Fibroblast of skin of scalp (primary cell): ENCODE data around the gene KCNH6.
A peak's percentile ranks its signal among the peaks of the same experiment; 100 is the strongest.

ENCODE experiments used
- DNase-seq: peaks from one replicate; pipeline ENCODE4 v3.0.0-alpha.2; 2013

The KCNH6 gene

GRCh38 chr17:63486317-63487013 is 36.7 kb upstream of the KCNH6 start:
- no peak for DNase-seq

DNA sequence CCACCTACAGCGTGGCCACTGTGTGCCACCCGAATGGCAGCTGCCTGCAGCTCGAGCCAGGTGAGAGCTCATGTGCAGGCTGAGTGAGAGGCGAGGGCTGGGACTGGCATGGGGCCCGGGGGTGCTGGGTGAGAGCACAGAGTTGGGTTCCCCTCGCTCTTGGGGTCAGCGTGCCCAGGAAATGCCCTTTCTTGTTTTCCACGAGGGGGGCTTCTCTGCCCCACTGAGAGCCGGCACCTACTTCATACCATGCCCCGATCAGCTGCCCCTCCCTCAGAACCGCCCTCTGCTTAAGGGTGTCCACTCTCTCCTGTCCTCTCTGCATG is 36.2 kb upstream of the KCNH6 start:
- no peak for DNase-seq

GRCh38 chr17:63488851-63489250 is 34.3 kb upstream of the KCNH6 start:
- no peak for DNase-seq

GRCh38 chr17:63489291-63489690 is 33.9 kb upstream of the KCNH6 start:
- no peak for DNase-seq

- DNase-seq = no peak
Observed at GRCh38 chr17:63490329-63490728, 32.8 kb upstream of the KCNH6 start.

DNA sequence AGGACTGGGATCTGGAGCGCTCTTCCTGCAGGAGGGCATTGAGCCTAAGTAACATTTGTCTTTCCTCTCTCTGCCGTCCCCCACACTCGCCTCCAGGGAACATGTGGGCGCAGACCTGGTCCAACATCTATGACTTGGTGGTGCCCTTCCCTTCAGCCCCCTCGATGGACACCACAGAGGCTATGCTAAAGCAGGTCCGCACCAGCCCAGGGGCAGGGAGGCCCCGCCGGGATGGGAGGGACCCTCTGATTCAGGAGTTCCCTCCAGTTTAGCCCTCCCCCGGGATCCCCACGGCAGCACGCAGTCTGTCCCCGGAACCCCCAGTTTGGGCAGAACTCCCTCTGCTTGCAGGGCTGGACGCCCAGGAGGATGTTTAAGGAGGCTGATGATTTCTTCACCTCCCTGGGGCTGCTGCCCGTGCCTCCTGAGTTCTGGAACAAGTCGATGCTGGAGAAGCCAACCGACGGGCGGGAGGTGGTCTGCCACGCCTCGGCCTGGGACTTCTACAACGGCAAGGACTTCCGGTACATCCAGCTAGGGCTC is 32.2 kb upstream of the KCNH6 start:
- no peak for DNase-seq

GRCh38 chr17:63491413-63491812 is 31.7 kb upstream of the KCNH6 start:
- DNase-seq = no peak

DNA sequence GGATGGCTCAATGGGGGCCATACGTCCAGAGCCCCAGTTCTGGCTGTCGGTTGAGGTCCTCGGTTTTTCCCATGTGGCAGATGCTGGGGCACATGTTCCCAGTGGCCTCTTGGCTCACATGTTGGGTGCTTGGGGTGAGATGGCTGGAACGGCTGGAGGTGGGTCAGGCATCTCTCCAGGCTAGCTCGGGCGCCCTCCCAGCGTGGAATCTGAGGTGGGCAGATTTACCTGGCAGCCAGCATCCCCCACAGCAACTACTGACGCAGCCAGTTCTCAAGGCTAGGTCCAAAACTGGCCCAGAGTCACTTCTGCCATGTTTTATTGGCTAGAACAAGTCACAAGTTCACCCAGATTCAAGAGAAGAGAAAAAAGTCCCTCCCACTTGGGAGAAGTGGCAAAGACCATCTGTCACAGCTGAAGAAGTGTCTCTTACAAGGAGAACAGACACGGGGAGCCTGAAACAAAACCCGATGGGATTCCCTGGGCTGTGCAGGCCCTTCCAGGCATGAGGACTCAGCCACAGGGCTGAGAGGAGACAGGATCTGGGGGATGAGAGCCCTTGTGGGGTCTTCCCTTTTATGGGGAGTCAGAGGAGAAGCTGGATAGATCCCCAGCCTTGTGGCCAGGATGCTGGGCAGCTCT is 31.1 kb upstream of the KCNH6 start:
- DNase-seq = no peak

DNA sequence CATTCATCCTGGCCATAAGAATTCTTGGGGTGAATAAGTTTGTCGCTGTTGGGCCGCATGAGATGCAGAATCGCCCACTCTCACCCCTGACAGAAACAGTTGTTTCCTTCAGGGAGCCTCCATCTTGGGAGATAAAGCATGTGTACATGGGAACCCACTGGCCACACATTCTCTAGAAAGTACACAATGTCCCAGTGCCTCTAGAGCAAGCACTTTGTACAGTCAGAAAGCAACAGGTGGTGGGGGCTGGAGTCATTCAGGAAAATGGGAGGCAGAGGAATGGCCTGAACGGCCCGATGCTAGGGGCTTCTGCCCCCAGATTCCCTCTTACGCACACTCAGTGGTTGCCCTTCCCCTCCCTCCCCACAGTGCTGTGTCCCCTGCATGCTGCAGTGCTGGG is 30.2 kb upstream of the KCNH6 start:
- no peak for DNase-seq

- DNase-seq = no peak
Observed at GRCh38 chr17:63493411-63493810, 29.7 kb upstream of the KCNH6 start.

GRCh38 chr17:63494300-63494928 is 28.7 kb upstream of the KCNH6 start:
- DNase-seq = no peak

DNA sequence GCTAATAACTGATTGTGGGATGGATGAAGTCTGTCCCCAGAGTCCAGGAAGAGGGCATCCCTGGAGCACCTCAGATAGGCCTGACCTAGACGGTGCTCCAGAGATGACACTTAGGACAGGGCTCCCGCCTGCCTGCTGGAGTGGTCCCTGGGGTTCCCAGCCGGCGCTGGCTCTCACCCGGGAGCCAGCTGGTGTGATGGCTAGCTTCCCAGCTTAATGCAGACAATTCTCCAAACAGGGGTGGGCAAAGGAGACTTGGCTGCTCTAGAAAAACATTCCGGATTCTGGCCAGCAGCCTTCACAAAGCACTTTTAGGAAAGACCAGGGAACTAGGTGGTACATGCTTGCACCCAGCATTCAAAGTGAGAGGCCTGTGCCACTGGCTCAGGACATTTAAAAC is 27.7 kb upstream of the KCNH6 start:
- DNase-seq = no peak

DNA sequence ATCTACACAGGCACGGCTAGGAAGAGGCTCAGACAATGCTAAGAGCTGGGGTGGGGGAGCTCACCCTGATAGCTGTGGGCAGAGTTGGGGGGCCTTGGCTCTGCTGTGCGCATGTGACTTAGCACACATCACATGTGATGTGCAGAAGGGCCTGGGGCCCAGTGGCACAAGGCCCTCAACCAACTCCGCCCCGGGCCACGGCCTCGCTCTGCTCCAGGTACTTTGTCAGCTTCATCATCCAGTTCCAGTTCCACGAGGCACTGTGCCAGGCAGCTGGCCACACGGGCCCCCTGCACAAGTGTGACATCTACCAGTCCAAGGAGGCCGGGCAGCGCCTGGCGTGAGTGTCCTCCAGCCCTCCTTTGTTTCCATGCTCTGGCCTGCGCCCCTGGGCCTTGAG is 27.0 kb upstream of the KCNH6 start:
- DNase-seq = no peak

DNA sequence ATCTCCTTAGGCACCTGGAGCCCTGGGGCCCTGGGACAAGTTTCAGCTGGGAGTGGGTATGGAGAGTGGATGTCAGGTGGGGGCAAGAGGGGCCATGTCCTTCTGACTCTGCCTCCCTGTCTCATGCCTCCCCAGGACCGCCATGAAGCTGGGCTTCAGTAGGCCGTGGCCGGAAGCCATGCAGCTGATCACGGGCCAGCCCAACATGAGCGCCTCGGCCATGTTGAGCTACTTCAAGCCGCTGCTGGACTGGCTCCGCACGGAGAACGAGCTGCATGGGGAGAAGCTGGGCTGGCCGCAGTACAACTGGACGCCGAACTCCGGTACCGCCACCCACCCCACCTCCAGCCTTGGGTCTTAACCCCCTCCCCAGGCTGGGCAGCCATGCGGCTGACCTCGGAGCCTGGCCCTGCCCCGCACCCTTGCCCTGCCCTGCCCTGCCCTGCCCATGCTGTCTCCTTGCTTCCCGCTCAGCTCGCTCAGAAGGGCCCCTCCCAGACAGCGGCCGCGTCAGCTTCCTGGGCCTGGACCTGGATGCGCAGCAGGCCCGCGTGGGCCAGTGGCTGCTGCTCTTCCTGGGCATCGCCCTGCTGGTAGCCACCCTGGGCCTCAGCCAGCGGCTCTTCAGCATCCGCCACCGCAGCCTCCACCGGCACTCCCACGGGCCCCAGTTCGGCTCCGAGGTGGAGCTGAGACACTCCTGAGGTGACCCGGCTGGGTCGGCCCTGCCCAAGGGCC is 26.3 kb upstream of the KCNH6 start:
- no peak for DNase-seq

- peak; percentile 12 for DNase-seq
Observed at GRCh38 chr17:63497708-63498483, 25.3 kb upstream of the KCNH6 start.

DNA sequence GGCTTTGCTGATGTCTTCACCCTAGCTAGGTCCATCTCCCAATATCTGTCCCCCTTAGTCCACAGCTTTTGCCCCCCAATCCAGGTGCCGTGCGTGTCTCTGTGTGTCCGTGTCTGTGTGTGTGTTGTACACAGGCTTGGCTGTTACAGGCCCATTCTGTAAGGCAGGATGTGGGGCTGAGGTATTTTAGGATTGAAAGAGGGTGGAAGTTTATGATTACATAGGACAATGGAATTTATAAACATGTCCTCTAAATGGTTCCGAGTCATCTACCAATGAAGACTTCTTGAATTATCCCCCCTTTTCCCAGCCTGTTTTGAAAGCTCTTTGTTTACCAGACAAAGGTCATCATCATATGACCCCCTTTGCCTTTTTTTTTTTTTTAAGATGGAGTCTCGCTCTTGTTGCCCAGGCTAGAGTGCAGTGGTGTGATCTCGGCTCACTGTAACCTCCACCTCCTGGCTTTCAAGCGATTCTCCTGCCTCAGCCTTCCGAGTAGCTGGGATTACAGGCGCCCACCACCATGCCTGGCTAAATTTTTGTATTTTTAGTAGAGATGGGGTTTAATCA is 24.4 kb upstream of the KCNH6 start:
- DNase-seq = peak; percentile 72

DNA sequence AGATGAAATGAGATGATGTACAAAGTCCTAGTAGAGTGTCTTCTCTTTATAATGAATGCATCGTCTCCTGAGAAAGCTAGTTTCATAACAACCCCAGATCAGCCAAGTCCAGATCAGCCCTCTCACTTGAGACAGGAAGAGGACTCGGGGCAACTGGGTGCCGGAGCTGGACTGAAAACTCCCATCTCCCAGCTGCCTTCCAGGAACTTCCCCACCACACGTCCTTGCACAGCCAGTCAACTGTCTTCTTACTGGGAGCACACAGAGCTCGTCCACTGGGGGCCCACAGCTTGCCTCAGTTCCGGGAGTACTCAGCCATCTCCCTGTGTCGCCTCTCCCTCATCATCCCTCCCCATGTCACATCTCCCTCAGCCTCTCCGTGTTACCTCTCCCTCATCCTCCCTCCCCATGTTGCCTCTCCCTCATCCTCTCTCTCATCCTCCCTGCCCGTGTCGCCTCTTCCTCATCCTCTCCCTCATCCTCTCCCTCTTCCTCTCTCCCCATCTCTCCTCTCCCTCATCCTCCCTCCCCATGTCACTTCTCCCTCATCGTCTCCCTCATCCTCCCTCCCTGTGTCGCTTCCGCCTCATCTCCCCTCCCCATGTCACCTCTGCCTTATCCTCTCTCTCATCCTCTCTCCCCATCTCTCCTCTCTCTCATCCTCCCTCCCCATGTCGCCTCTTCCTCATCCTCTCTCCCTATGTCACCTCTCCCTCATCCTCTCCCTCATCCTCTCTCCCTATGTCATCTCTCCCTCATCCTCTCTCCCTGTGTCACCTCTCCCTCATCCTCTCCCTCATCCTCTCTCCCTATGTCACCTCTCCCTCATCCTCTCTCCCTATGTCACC is 22.4 kb upstream of the KCNH6 start:
- no peak for DNase-seq

DNA sequence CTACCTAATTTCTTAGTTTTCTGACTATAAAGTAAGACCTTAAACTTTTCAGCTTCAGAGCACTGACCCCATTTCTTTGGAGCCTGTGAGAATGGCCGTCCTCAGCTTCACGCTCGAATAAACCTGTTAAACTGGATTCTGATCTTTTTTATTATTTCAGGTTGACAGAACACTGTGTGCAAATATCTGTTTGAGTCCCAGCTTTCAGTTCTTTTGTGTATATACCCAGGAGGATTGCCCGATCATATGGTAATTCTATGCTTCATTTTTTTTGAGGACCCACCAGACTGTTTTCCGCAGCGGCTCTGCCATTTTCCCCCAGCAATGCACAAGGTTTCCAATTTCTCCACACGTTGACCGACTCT is 19.8 kb upstream of the KCNH6 start:
- no peak for DNase-seq

DNA sequence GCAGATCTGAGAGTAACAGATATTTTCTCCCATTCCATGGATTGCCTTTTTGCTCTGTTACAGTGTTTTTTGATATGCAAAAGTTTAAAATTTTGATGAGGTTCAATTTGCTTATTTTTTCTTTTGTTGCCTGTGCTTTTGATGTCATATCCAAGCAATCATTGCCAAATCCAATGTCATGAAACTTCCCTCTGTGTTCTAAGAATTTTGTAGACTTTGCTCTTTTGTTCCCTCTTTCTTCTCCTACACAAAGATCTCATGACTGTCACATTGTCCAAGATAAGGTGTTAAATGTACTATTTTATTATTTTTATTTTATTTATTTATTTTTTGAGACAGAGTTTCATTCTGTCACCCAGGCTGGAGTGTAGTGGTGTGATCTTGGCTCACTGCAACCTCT is 18.9 kb upstream of the KCNH6 start:
- no peak for DNase-seq

- no peak for DNase-seq
Observed at GRCh38 chr17:63505341-63505740, 17.8 kb upstream of the KCNH6 start.

DNA sequence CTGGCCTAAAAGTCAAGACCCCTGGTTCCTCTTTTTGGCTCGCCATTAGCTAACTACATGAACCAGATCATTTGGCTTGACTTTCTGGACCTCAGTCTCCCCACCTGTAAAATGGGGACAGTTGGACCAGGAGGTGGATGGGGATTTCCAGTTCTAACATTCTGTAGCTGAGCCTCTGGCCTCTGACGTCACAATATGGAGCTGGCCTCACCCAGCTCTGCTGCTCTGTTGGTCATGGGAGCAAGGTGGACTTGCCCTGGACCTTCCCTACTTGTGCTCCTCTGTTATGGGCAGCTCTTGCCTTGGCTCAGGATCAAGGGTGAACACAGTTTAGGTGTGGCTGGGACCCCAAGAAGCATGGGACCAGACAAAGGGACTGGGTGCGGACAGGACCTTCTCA is 16.5 kb upstream of the KCNH6 start:
- DNase-seq = no peak
